DND-41 (cell line): ENCODE measurements around the gene PNMA5.
"Not testable (repeated sequence)": the region's sequence is repeated elsewhere in the genome, so short reads cannot be mapped to it uniquely, and the experiment has no call there.

Experiments used
- ATAC-seq: fragments of 200-7000 bp; cut with Tn5 transposase; 3 replicates; pipeline ENCODE4 v1.9.1; 2021; ENCODE audit warnings: low read depth; ENCODE audit not compliant: insufficient read depth
- DNase-seq: peaks from one replicate; pipeline ENCODE4 v3.0.0-alpha.2; 2020
- H2AFZ ChIP-seq: 2 replicates; pipeline ENCODE4 v1.6.0; 2012; ENCODE audit warnings: low read depth, low read length
- H3K27ac ChIP-seq: 2 replicates; pipeline ENCODE4 v1.5.1; 2012; ENCODE audit warnings: low read length, inconsistent platforms
- H3K27me3 ChIP-seq: fragments of 200-600 bp; sonication (generic); 2 replicates; pipeline ENCODE4 v1.6.0; 2012; ENCODE audit warnings: low read length, mild to moderate bottlenecking, inconsistent platforms; ENCODE audit not compliant: insufficient read depth, poor library complexity
- H3K36me3 ChIP-seq: 2 replicates; pipeline ENCODE4 v1.5.1; 2012; ENCODE audit warnings: low read length, inconsistent platforms; ENCODE audit not compliant: insufficient read depth
- H3K4me1 ChIP-seq: 2 replicates; pipeline ENCODE4 v1.5.1; 2012; ENCODE audit warnings: mild to moderate bottlenecking, low read length; ENCODE audit not compliant: insufficient read depth
- H3K4me2 ChIP-seq: 2 replicates; pipeline ENCODE4 v1.6.0; 2012; ENCODE audit warnings: mild to moderate bottlenecking, moderate library complexity, low read length, inconsistent platforms; ENCODE audit not compliant: insufficient read depth
- H3K4me3 ChIP-seq, 2 experiments: fragments of 200-600 bp in 1 of 2; shearing (Covaris generic) in 1 of 2; 2 replicates each; pipeline ENCODE4 v1.5.1; 2012 to 2016; ENCODE audit warnings: inconsistent platforms in 2 of 2, low read length in 2 of 2, mild to moderate bottlenecking in 2 of 2, low read depth in 1 of 2, moderate library complexity in 1 of 2
- H3K79me2 ChIP-seq: 2 replicates; pipeline ENCODE4 v1.6.0; 2012; ENCODE audit warnings: low read length, inconsistent platforms; ENCODE audit not compliant: insufficient read depth
- H3K9ac ChIP-seq: 2 replicates; pipeline ENCODE4 v1.6.0; 2012; ENCODE audit warnings: low read depth, mild to moderate bottlenecking, inconsistent platforms, low read length, moderate library complexity
- H3K9me3 ChIP-seq: 2 replicates; pipeline ENCODE4 v1.5.1; 2012; ENCODE audit warnings: low read length, moderate library complexity, mild to moderate bottlenecking, inconsistent platforms; ENCODE audit not compliant: insufficient read depth, severe bottlenecking
- H4K20me1 ChIP-seq: 2 replicates; pipeline ENCODE4 v1.6.0; 2012; ENCODE audit warnings: low read length; ENCODE audit not compliant: insufficient read depth
- CTCF ChIP-seq: IDR thresholded peaks from 2 replicates; pipeline ENCODE4 v1.5.1; 2012; ENCODE audit warnings: borderline replicate concordance, low read length, moderate library complexity, mild to moderate bottlenecking; ENCODE audit not compliant: poor library complexity, severe bottlenecking; ENCODE audit errors: extremely low read depth
- EZH2 ChIP-seq: IDR thresholded peaks from 3 replicates; pipeline ENCODE4 v1.6.1; 2012; ENCODE audit warnings: borderline replicate concordance, low read depth, mild to moderate bottlenecking, moderate library complexity, low read length, inconsistent platforms; ENCODE audit not compliant: severe bottlenecking

The PNMA5 gene

DNA sequence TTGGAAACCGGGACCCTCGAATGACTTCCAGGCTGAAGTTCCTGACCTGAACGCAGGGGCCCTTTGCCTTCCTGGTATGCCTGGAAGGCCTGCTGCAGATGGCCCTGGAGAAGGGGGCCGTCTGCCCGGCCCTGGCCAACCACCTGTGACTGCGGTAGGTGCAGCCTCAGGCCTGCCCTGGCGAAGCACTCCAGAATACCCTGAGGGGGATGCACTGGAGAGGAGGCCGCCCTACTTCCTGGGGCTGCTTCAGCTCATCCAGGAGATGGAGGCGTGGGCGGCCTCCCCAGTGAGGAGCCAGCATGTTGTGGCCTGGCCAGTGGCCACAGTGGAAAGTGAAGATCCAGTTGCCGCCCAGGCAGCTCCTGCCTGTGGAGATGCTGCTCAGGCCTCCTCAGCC lies 36.0 kb upstream of the PNMA5 start:
- Histone ChIP-seq H3K4me2 (no peak overlapping the region), H3K4me1 (no peaks in the 10 kb centered on the region), H4K20me1 (no peaks in the 10 kb centered on the region), H3K36me3 (no peaks in the 10 kb centered on the region), H2AFZ (no peak overlapping the region), H3K27me3 (no peaks in the 10 kb centered on the region), H3K4me3 (no peak overlapping the region), H3K79me2 (no peaks in the 10 kb centered on the region), H3K27ac (no peak overlapping the region), H3K9ac (no peak overlapping the region), H3K9me3 (no peaks in the 10 kb centered on the region)
- DNase-seq (no peak), ATAC-seq (no peak)
- TF ChIP-seq CTCF (no peak), EZH2 (no peak)

- Histone ChIP-seq H3K4me3 (no peak overlapping the region), H3K9ac (no peak overlapping the region)
- no peak for ATAC-seq
Measured at GRCh38 chrX:153029162-153029561, 35.2 kb upstream of the PNMA5 start.

GRCh38 chrX:153028487-153028886 lies 34.6 kb upstream of the PNMA5 start:
- not testable (repeated sequence) for H3K36me3 ChIP-seq, H2AFZ ChIP-seq, H3K9me3 ChIP-seq, DNase-seq, H3K79me2 ChIP-seq, H4K20me1 ChIP-seq, ATAC-seq, H3K4me3 ChIP-seq, H3K9ac ChIP-seq, H3K4me1 ChIP-seq, H3K27ac ChIP-seq, H3K4me2 ChIP-seq, H3K27me3 ChIP-seq

More at GRCh38 chrX:153029162-153029561, 35.2 kb upstream of the PNMA5 start:
- Histone ChIP-seq H3K9me3 (no peaks in the 10 kb centered on the region), H3K27me3 (no peaks in the 10 kb centered on the region), H3K27ac (no peak overlapping the region), H2AFZ (no peak overlapping the region), H3K4me2 (no peak overlapping the region), H3K36me3 (no peaks in the 10 kb centered on the region), H3K4me1 (no peaks in the 10 kb centered on the region), H3K79me2 (no peaks in the 10 kb centered on the region), H4K20me1 (no peaks in the 10 kb centered on the region)
- no peak for DNase-seq
- TF ChIP-seq CTCF (no peak), EZH2 (no peak)

- H3K27me3 ChIP-seq, H3K27ac ChIP-seq, H3K36me3 ChIP-seq, H2AFZ ChIP-seq, ATAC-seq, H3K4me1 ChIP-seq, H3K4me3 ChIP-seq, DNase-seq, H3K9me3 ChIP-seq, H3K9ac ChIP-seq, H3K4me2 ChIP-seq, H3K79me2 ChIP-seq, H4K20me1 ChIP-seq: not testable (repeated sequence)
Measured at GRCh38 chrX:153026501-153026900, 32.6 kb upstream of the PNMA5 start.
